Measurements from ENCODE around the gene ELOB. TPM values are rescaled to one million over a fixed set of nuclear protein-coding genes. Genes with fewer than 3 reads are reported as not detected.

ELOB gene
- polyA plus RNA-seq, 4 donors, result 166 to 718 (median 396) TPM

- no peak overlapping the region for H3K4me3 ChIP-seq (ENCODE audit: low read depth in 1 of 3, low read length in 3 of 3)
- no peak for DNase-seq
- H3K27ac ChIP-seq (ENCODE audit: low read depth in 1 of 3, low read length in 2 of 3), result peak overlapping the region in 2 of 3 donors; percentile 8 to 45
- H3K9me3 ChIP-seq (ENCODE audit: control insufficient read depth in 2 of 2, insufficient read depth in 1 of 2, low read depth in 1 of 2, low read length in 1 of 2), result peaks cover 0 to 23% of the 10 kb centered on the region in 2 donors
- peaks cover 27 to 95% (median 37%) of the 10 kb centered on the region in 3 donors for H3K36me3 ChIP-seq (ENCODE audit: control insufficient read depth in 3 of 3, insufficient read depth in 2 of 3, low read depth in 1 of 3, low read length in 3 of 3)
- 79 to 85% (median 80%) methylated on average over 10 to 11 of the region's 11 CpGs for WGBS, 3 donors
- no peaks in the 10 kb centered on the region for H3K27me3 ChIP-seq (ENCODE audit: control insufficient read depth in 3 of 3, insufficient read depth in 3 of 3, low read length in 3 of 3)
- H3K4me1 ChIP-seq (ENCODE audit: control insufficient read depth in 3 of 3, insufficient read depth in 2 of 3, low read depth in 1 of 3, low read length in 2 of 3), result no peaks in the 10 kb centered on the region
- FAIRE-seq, result no peak
Measured at GRCh38 chr16:2769100-2769529, 8.0 kb downstream of the ELOB start.

- 82 to 87% (median 87%) methylated on average over 16 to 17 of the region's 17 CpGs for WGBS, 3 donors
- H3K36me3 ChIP-seq (ENCODE audit: control insufficient read depth in 3 of 3, insufficient read depth in 2 of 3, low read depth in 1 of 3, low read length in 3 of 3), result peaks cover 30 to 95% (median 41%) of the 10 kb centered on the region in 3 donors
- peaks cover 0 to 29% of the 10 kb centered on the region in 2 donors for H3K9me3 ChIP-seq (ENCODE audit: control insufficient read depth in 2 of 2, insufficient read depth in 1 of 2, low read depth in 1 of 2, low read length in 1 of 2)
- H3K4me3 ChIP-seq (ENCODE audit: low read depth in 1 of 3, low read length in 3 of 3), result no peak overlapping the region
- no peaks in the 10 kb centered on the region for H3K27me3 ChIP-seq (ENCODE audit: control insufficient read depth in 3 of 3, insufficient read depth in 3 of 3, low read length in 3 of 3)
- FAIRE-seq (no peak), DNase-seq (no peak)
- no peaks in the 10 kb centered on the region for H3K4me1 ChIP-seq (ENCODE audit: control insufficient read depth in 3 of 3, insufficient read depth in 2 of 3, low read depth in 1 of 3, low read length in 2 of 3)
- H3K27ac ChIP-seq (ENCODE audit: low read depth in 1 of 3, low read length in 2 of 3), result no peak overlapping the region
Measured at GRCh38 chr16:2768403-2769089, 8.5 kb downstream of the ELOB start.

GRCh38 chr16:2767891-2768290 lies 9.2 kb downstream of the ELOB start:
- Histone ChIP-seq H3K4me3 (ENCODE audit: low read depth in 1 of 3, low read length in 3 of 3) (no peak overlapping the region), H3K9me3 (ENCODE audit: control insufficient read depth in 2 of 2, insufficient read depth in 1 of 2, low read depth in 1 of 2, low read length in 1 of 2) (peaks cover 0 to 33% of the 10 kb centered on the region in 2 donors), H3K4me1 (ENCODE audit: control insufficient read depth in 3 of 3, insufficient read depth in 2 of 3, low read depth in 1 of 3, low read length in 2 of 3) (no peaks in the 10 kb centered on the region), H3K27ac (ENCODE audit: low read depth in 1 of 3, low read length in 2 of 3) (no peak overlapping the region), H3K36me3 (ENCODE audit: control insufficient read depth in 3 of 3, insufficient read depth in 2 of 3, low read depth in 1 of 3, low read length in 3 of 3) (peaks cover 36 to 95% (median 47%) of the 10 kb centered on the region in 3 donors), H3K27me3 (ENCODE audit: control insufficient read depth in 3 of 3, insufficient read depth in 3 of 3, low read length in 3 of 3) (no peaks in the 10 kb centered on the region)
- 63 to 76% (median 75%) methylated on average over 14 of the region's 14 CpGs for whole genome bisulfite sequencing, 3 donors
- no peak for DNase-seq
- no peak for FAIRE-seq

- Histone ChIP-seq H3K4me3 (ENCODE audit: low read depth in 1 of 3, low read length in 3 of 3) (no peak overlapping the region), H3K27me3 (ENCODE audit: control insufficient read depth in 3 of 3, insufficient read depth in 3 of 3, low read length in 3 of 3) (no peaks in the 10 kb centered on the region), H3K36me3 (ENCODE audit: control insufficient read depth in 3 of 3, insufficient read depth in 2 of 3, low read depth in 1 of 3, low read length in 3 of 3) (peaks cover 41 to 97% (median 51%) of the 10 kb centered on the region in 3 donors), H3K9me3 (ENCODE audit: control insufficient read depth in 2 of 2, insufficient read depth in 1 of 2, low read depth in 1 of 2, low read length in 1 of 2) (peaks cover 0 to 39% of the 10 kb centered on the region in 2 donors), H3K27ac (ENCODE audit: low read depth in 1 of 3, low read length in 2 of 3) (no peak overlapping the region), H3K4me1 (ENCODE audit: control insufficient read depth in 3 of 3, insufficient read depth in 2 of 3, low read depth in 1 of 3, low read length in 2 of 3) (no peaks in the 10 kb centered on the region)
- DNase-seq, result no peak
- WGBS, 3 donors, result 88 to 93% (median 92%) methylated on average over 19 of the region's 19 CpGs
- no peak for FAIRE-seq
Measured at GRCh38 chr16:2767140-2767731, 9.8 kb downstream of the ELOB start.

GRCh38 chr16:2766430-2767139 lies 10.5 kb downstream of the ELOB start:
- DNase-seq, result no peak
- Histone ChIP-seq H3K27me3 (ENCODE audit: control insufficient read depth in 3 of 3, insufficient read depth in 3 of 3, low read length in 3 of 3) (no peaks in the 10 kb centered on the region), H3K27ac (ENCODE audit: low read depth in 1 of 3, low read length in 2 of 3) (no peak overlapping the region), H3K36me3 (ENCODE audit: control insufficient read depth in 3 of 3, insufficient read depth in 2 of 3, low read depth in 1 of 3, low read length in 3 of 3) (peaks cover 48 to 97% (median 57%) of the 10 kb centered on the region in 3 donors), H3K9me3 (ENCODE audit: control insufficient read depth in 2 of 2, insufficient read depth in 1 of 2, low read depth in 1 of 2, low read length in 1 of 2) (peaks cover 0 to 45% of the 10 kb centered on the region in 2 donors), H3K4me1 (ENCODE audit: control insufficient read depth in 3 of 3, insufficient read depth in 2 of 3, low read depth in 1 of 3, low read length in 2 of 3) (no peaks in the 10 kb centered on the region), H3K4me3 (ENCODE audit: low read depth in 1 of 3, low read length in 3 of 3) (no peak overlapping the region)
- WGBS, 3 donors, result 97 to 98% (median 97%) methylated on average over 44 of the region's 44 CpGs
- no peak for FAIRE-seq

GRCh38 chr16:2765462-2766404 lies 11.3 kb downstream of the ELOB start:
- no peak for FAIRE-seq
- Histone ChIP-seq H3K4me3 (ENCODE audit: low read depth in 1 of 3, low read length in 3 of 3) (no peak overlapping the region), H3K4me1 (ENCODE audit: control insufficient read depth in 3 of 3, insufficient read depth in 2 of 3, low read depth in 1 of 3, low read length in 2 of 3) (no peaks in the 10 kb centered on the region), H3K27ac (ENCODE audit: low read depth in 1 of 3, low read length in 2 of 3) (no peak overlapping the region), H3K36me3 (ENCODE audit: control insufficient read depth in 3 of 3, insufficient read depth in 2 of 3, low read depth in 1 of 3, low read length in 3 of 3) (peaks cover 52 to 92% (median 56%) of the 10 kb centered on the region in 3 donors), H3K9me3 (ENCODE audit: control insufficient read depth in 2 of 2, insufficient read depth in 1 of 2, low read depth in 1 of 2, low read length in 1 of 2) (peaks cover 0 to 48% of the 10 kb centered on the region in 2 donors), H3K27me3 (ENCODE audit: control insufficient read depth in 3 of 3, insufficient read depth in 3 of 3, low read length in 3 of 3) (no peaks in the 10 kb centered on the region)
- WGBS, 3 donors, result 97 to 98% (median 98%) methylated on average over 72 to 73 of the region's 73 CpGs
- DNase-seq, result no peak

- FAIRE-seq (no peak), DNase-seq (no peak)
- Histone ChIP-seq H3K27me3 (ENCODE audit: control insufficient read depth in 3 of 3, insufficient read depth in 3 of 3, low read length in 3 of 3) (no peaks in the 10 kb centered on the region), H3K4me1 (ENCODE audit: control insufficient read depth in 3 of 3, insufficient read depth in 2 of 3, low read depth in 1 of 3, low read length in 2 of 3) (no peaks in the 10 kb centered on the region), H3K27ac (ENCODE audit: low read depth in 1 of 3, low read length in 2 of 3) (no peak overlapping the region), H3K9me3 (ENCODE audit: control insufficient read depth in 2 of 2, insufficient read depth in 1 of 2, low read depth in 1 of 2, low read length in 1 of 2) (peaks cover 0 to 48% of the 10 kb centered on the region in 2 donors), H3K4me3 (ENCODE audit: low read depth in 1 of 3, low read length in 3 of 3) (no peak overlapping the region), H3K36me3 (ENCODE audit: control insufficient read depth in 3 of 3, insufficient read depth in 2 of 3, low read depth in 1 of 3, low read length in 3 of 3) (peaks cover 52 to 89% (median 55%) of the 10 kb centered on the region in 3 donors)
- 97 to 99% (median 97%) methylated on average over 9 of the region's 9 CpGs for WGBS, 3 donors
Measured at GRCh38 chr16:2764718-2765117, 12.4 kb downstream of the ELOB start.

Measured in small intestine (tissue), 7 donors.